Eye (tissue), 1 donor: ENCODE results near the gene SLC38A9.
"Not testable (repeated sequence)": the region's sequence is repeated elsewhere in the genome, so short reads cannot be mapped to it uniquely, and the experiment has no call there.

Experiments
- DNase-seq: peaks from one replicate; pipeline ENCODE4 v3.0.0-alpha.2; 2015

The SLC38A9 gene

DNA sequence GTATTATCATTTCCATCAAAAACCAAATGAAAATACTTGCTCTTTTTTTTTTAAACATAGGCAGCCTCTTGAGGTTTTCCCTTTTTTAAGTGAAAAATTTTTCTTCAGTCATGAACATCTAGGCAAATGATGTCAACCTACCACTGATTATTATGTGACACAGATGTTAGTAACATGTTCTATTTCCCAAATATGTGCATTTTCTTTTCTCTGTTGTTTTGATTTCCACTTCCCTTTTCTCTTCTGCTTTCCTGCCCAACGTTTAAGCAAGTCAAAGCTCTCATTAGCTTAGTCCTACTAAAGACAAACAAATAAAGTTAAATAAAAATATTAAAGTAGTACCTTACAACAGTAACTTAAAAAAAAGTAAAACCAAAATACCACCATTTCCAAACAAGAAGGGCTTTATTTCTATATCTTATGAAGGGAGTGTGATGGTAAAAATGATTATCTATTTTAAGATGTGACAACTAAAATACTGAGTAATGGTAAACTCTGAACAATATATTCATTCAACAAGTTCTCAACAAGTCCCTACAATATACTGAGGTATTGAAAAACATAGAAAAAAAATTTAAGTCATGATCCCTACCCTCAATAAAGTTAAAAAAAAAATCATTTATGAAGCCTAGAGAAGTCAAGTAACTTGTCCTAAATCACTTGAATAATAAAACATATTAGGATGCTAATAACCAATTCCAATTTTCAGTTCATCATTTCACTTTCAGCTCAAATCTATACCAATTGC lies 9.4 kb downstream of the SLC38A9 start:
- no peak for DNase-seq

GRCh38 chr5:55701462-55702103 lies 10.5 kb downstream of the SLC38A9 start:
- no peak for DNase-seq

GRCh38 chr5:55700745-55701144 lies 11.4 kb downstream of the SLC38A9 start:
- no peak for DNase-seq

- DNase-seq = no peak
Observed at GRCh38 chr5:55699041-55699688, 13.0 kb downstream of the SLC38A9 start.

GRCh38 chr5:55696704-55697103 lies 15.4 kb downstream of the SLC38A9 start:
- not testable (repeated sequence) for DNase-seq

- peak; percentile 70 for DNase-seq
Observed at GRCh38 chr5:55694152-55694830, 17.8 kb downstream of the SLC38A9 start.

DNA sequence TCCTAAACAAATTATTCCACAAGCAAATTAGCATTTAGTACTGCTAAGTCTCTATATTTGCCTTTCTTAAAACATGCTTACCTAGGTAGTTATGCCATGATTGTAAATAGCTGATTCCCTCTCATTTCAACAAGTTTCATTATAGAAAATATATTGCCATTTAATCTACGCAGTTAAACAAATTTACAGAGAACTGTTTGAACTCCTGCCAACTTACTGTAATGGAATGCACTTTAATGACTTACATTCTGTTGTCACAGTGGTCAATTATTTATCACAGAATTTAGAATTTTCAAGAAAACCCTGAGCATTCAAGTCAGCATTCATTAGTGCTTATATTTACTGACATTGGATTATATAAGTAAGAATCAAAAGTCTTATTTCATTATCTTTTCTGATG lies 19.6 kb downstream of the SLC38A9 start:
- DNase-seq = no peak

DNA sequence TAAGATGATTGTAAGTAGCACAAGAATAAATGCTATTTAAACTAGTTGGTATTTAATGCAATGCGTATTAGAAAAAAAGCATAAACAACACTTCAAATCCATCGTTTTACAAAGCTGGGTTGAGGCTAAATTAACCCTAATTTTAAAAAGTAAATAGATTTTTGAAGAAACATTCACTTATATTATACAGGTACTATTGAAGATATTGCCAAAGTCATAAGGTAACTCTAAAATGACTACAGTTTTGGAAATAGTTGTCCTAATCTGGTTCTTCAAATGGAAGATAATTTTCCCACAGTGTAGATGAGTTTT lies 20.1 kb downstream of the SLC38A9 start:
- DNase-seq = no peak

- DNase-seq = peak; percentile 66
Observed at GRCh38 chr5:55691265-55692105, 20.6 kb downstream of the SLC38A9 start.

GRCh38 chr5:55682071-55682470 lies 30.1 kb downstream of the SLC38A9 start:
- no peak for DNase-seq

DNA sequence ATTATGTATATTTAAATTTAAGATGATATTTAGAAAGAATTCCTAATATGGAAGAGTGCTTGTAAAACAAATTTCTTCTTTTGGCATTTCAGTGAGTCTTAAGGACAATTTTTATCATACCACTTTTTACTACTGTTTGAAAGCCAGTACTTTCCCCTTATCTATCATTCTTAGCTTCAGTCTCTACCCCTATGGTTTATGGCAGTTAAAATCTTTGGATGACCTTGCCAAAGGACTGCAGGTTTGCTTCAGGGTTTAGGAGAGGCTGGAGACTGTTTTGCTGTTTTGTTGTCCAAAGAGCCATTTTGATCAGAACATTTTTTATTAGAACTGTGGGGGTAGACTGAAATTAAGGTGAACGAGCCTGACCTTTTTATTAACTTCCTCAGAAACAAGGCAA lies 30.8 kb downstream of the SLC38A9 start:
- DNase-seq = no peak

DNA sequence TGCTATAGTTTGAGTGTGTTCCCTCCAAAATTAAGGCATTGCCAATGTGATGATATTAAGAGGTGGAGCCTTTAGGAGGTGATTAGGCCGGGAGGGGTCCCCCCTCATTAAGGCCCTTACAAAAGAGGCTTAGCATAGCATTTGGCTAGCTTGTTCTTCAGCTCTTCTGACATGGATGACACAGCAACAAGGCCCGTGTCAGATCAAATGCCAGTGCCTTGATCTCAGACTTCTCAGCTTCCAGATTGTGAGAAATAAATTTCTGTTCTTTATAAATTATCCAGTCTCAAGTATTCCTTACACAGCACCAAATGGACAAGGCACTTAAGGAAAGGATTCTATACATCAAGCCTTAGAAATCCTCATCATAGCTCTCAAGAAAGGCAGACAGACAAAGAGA lies 31.8 kb downstream of the SLC38A9 start:
- DNase-seq = no peak

GRCh38 chr5:55679556-55679955 lies 32.6 kb downstream of the SLC38A9 start:
- DNase-seq = no peak

- peak; percentile 31 for DNase-seq
Observed at GRCh38 chr5:55675119-55675518, 37.0 kb downstream of the SLC38A9 start.

DNA sequence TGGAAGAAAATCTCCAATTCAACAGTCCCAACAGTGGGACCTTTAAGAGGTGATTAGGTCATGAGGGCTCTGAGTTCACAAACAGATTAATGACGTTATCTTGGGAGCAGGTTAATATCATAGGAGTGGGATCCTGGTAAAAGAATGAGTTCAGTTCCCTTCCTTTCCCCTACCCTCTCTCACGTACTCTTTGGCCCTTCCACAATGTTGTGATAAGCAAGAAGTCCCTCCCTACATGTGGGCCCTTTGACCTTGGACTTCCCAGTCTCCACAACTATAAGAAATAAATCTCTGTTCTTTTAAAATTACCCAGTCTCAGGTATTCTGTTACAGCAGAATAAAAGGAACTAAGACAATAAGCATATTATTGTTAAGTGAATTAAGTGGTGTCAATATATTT lies 37.8 kb downstream of the SLC38A9 start:
- DNase-seq = no peak

DNA sequence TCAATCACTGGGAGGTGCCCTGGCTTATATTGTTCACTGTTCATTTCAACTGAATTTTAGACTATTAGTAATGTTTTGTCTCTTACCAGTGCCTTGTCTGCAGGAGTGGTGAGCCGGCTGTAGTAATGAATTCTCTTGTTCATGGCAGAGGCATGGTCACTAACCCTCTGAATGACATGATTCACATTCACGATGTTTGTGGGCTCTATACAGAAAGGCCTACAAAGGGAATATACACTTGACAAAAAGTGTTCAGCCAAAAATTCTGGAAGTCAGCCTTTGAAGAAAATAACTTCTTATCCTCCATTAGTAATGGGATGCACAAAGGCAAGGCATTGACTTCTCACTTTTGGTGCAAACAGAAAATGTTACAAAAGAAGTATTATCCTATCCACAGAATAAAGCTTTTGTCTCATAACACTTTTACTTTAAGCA lies 39.6 kb downstream of the SLC38A9 start:
- no peak for DNase-seq

GRCh38 chr5:55671975-55672374 lies 40.1 kb downstream of the SLC38A9 start:
- DNase-seq = no peak

DNA sequence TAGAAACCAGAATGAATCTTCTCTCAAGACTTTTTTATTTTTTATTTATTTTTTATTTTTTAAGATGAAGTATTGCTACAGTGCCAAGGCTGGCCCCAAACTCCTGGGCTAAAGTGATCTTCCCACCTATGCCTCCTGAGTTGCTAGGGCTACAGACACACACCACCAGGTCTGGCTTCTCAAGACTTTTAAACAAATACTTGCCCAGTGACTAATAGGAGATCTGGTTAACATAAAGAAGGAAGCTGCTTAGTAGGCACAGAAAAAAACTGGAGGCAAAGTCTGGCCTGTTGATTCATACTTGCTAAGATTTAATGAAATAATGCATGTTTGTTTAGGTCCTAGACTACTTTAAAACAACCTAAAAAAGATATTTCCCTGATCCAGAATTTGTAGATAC lies 43.8 kb downstream of the SLC38A9 start:
- no peak for DNase-seq

GRCh38 chr5:55667938-55668337 lies 44.2 kb downstream of the SLC38A9 start:
- no peak for DNase-seq

DNA sequence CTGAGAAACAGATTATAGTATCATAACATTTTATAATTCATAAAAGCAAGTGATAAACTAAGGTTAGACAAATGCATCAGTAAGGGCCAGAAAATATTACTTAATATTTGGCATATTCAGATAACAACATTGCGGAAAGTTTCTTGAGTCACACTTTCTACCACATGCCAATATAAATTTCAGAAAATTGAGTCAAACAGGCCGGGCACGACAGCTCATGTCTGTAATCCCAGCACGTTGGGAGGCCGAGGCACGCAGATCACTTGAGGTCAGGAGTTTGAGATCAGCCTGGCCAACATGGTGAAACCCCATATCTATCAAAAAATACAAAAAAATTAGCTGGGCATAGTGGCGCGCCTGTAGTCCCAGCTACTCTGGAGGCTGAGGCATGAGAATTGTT lies 47.1 kb downstream of the SLC38A9 start:
- no peak for DNase-seq

DNA sequence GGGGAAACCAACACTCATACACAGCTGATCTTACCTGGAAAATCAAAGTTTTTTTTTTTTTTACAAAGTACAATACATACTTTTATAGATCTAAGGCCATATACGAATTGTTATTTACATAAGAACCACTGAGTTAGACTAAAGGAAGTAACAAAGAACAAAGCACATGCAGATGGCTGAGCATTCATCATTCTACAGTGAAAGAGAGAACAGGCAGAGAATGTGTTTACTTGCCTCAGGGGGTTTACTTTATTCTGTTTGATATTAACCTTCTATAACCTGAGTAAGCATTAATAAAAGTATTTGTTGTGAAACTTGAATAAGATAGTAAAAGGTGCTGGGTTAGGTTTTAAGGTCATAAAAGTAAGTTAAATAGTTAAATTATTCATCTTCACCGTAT lies 54.7 kb downstream of the SLC38A9 start:
- DNase-seq = no peak

DNA sequence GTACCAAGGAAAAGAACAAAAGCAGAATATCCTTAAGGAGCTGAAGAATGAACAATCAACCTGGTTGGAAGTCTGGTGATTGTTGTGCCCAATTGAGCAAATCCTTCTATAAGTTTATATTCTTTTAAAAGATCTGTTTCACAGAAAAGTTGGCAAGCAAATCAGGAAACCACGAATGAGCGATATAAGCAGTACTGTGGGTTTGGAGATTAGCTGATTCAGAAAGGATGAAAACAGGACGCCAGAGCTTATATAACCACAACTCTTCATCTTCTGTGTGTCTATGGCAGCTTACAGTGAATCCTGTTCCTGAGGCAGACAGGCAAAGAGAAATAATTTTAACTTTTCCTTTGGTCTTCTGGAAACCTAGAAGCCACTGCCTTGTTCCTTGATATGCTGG lies 61.7 kb downstream of the SLC38A9 start:
- DNase-seq = no peak

GRCh38 chr5:55649963-55650362 lies 62.2 kb downstream of the SLC38A9 start:
- no peak for DNase-seq
